ENCODE data around the gene TEX10. TPM values are rescaled to one million over a fixed set of nuclear protein-coding genes. Genes with fewer than 3 reads are reported as not detected.
"Not testable (repeated sequence)": the region's sequence is repeated elsewhere in the genome, so short reads cannot be mapped to it uniquely, and the experiment has no call there.

The TEX10 gene
- total RNA-seq, 1 donor from 2014 or later: 34.2 TPM

GRCh38 chr9:100350188-100350587 lies 2.6 kb downstream of the TEX10 start:
- TF ChIP-seq CTCF (conservative IDR thresholded peaks at IDR 0.05): no peak
- peak overlapping the region; percentile 92 for H3K4me3 Mint-ChIP-seq
- DNase-seq (ENCODE audit: extremely low spot score, unreplicated experiment): no peak
- H3K9me3 Mint-ChIP-seq: peaks cover 12% of the 10 kb centered on the region
- no peaks in the 10 kb centered on the region for H3K27me3 Mint-ChIP-seq
- H3K4me1 Mint-ChIP-seq (ENCODE audit: unreplicated experiment): peaks cover 40% of the 10 kb centered on the region
- H3K36me3 Mint-ChIP-seq: peaks cover 23% of the 10 kb centered on the region
- H3K27ac Mint-ChIP-seq: peak overlapping the region; percentile 71

- Mint-ChIP-seq H3K27ac (no peak overlapping the region), H3K36me3 (peaks cover 21% of the 10 kb centered on the region), H3K4me3 (no peak overlapping the region), H3K27me3 (no peaks in the 10 kb centered on the region), H3K4me1 (ENCODE audit: unreplicated experiment) (peaks cover 22% of the 10 kb centered on the region), H3K9me3 (no peaks in the 10 kb centered on the region)
- TF ChIP-seq CTCF (conservative IDR thresholded peaks at IDR 0.05): no peak
- DNase-seq (ENCODE audit: extremely low spot score, unreplicated experiment): no peak
Measured at GRCh38 chr9:100346836-100347235, 5.9 kb downstream of the TEX10 start.

GRCh38 chr9:100341889-100342288 lies 10.9 kb downstream of the TEX10 start:
- Mint-ChIP-seq H3K27ac (peak overlapping the region; percentile 5), H3K36me3 (peaks cover 44% of the 10 kb centered on the region), H3K9me3 (no peaks in the 10 kb centered on the region), H3K27me3 (no peaks in the 10 kb centered on the region), H3K4me3 (no peak overlapping the region), H3K4me1 (ENCODE audit: unreplicated experiment) (peaks cover 4% of the 10 kb centered on the region)
- no peak for TF ChIP-seq CTCF (conservative IDR thresholded peaks at IDR 0.05)
- DNase-seq (ENCODE audit: extremely low spot score, unreplicated experiment): no peak

GRCh38 chr9:100340224-100340623 lies 12.5 kb downstream of the TEX10 start:
- no peak overlapping the region for H3K27ac Mint-ChIP-seq

GRCh38 chr9:100338736-100339135 lies 14.0 kb downstream of the TEX10 start:
- DNase-seq (ENCODE audit: extremely low spot score, unreplicated experiment); H3K4me3 Mint-ChIP-seq; H3K9me3 Mint-ChIP-seq; H3K4me1 Mint-ChIP-seq (ENCODE audit: unreplicated experiment); H3K27me3 Mint-ChIP-seq: not testable (repeated sequence)
- H3K27ac Mint-ChIP-seq: peak overlapping the region; percentile 13
- peaks cover 45% of the 10 kb centered on the region for H3K36me3 Mint-ChIP-seq

More at GRCh38 chr9:100340224-100340623, 12.5 kb downstream of the TEX10 start:
- DNase-seq (ENCODE audit: extremely low spot score, unreplicated experiment): no peak
- no peak for TF ChIP-seq CTCF (conservative IDR thresholded peaks at IDR 0.05)
- no peak overlapping the region for H3K4me3 Mint-ChIP-seq
- no peaks in the 10 kb centered on the region for H3K9me3 Mint-ChIP-seq
- peaks cover 42% of the 10 kb centered on the region for H3K36me3 Mint-ChIP-seq
- H3K27me3 Mint-ChIP-seq: no peaks in the 10 kb centered on the region
- H3K4me1 Mint-ChIP-seq (ENCODE audit: unreplicated experiment): peaks cover 4% of the 10 kb centered on the region

GRCh38 chr9:100324594-100325200 lies 28.0 kb downstream of the TEX10 start:
- Mint-ChIP-seq H3K36me3 (peaks cover 20% of the 10 kb centered on the region), H3K27ac (no peak overlapping the region), H3K27me3 (no peaks in the 10 kb centered on the region), H3K4me3 (no peak overlapping the region), H3K4me1 (ENCODE audit: unreplicated experiment) (no peaks in the 10 kb centered on the region), H3K9me3 (no peaks in the 10 kb centered on the region)
- peak; percentile 81 for TF ChIP-seq CTCF (conservative IDR thresholded peaks at IDR 0.05)
- DNase-seq (ENCODE audit: extremely low spot score, unreplicated experiment): no peak

All from type B pancreatic cell (in vitro differentiated cells).